GM19193 (cell line): ENCODE results near the gene MAT2B.

ENCODE experiments used
- POLR2A ChIP-seq: IDR thresholded peaks from 4 replicates; pipeline ENCODE4 v1.6.1; 2011; ENCODE audit not compliant: insufficient read depth, insufficient read length; ENCODE audit errors: extremely low read depth

Gene MAT2B

DNA sequence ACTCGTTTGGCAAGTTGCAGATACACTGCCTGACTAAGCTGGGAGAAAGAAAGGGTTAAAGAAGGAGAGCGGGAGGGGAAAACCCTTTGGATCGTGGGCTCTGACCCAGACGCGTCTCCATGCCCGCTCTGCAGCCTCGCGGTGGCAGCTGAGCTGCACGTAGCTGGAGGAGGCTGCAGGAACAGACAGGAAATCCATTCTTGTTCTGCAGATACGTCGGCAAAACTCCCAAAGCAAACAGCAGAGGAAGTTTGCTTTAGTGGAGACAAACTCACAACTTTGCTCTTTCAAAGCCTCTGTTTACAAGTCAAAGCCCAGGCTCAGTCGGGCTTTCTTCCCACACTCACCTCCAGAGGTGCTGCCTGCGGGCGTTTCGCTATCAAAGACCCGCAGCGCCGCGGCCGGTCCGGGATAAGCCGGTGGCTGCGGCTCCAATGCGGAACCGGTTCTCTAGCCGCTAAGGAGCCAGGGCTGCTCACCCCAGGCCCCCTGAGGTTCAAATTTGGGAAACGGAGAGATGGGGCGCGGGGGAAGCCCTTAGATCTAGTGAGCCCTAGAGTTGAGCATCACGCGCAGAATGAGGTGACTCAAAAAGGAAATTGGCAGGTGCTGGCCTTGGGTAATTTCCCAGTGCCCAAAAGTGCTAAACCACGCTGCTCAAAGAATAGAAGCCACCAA, 60.7 kb downstream of the MAT2B start:
- no peak for TF ChIP-seq POLR2A

- no peak for TF ChIP-seq POLR2A
These were observed 61.3 kb downstream of the MAT2B start for GRCh38 chr5:163566678-163567077.

GRCh38 chr5:163567811-163568210, 62.4 kb downstream of the MAT2B start:
- no peak for TF ChIP-seq POLR2A
